HepG2 (cell line): ENCODE measurements around the gene FRMD6. TPM values are rescaled to one million over a fixed set of nuclear protein-coding genes. Genes with fewer than 3 reads are reported as not detected.

Experiments used
- ATAC-seq: fragments of 200-7000 bp; cut with Tn5 transposase; 3 replicates; pipeline ENCODE4 v1.9.1; 2020; ENCODE audit warnings: mild to moderate bottlenecking, moderate library complexity
- BruUV-seq: library from RNA; stranded (reverse); fragments of 400-500 nt; replicated peaks from 2 replicates; lab custom pipeline; 2021; lab: Mats Ljungman, UMichigan
- CTCF ChIA-PET: fragments of 300-600 bp; formaldehyde crosslinking; extraction: SDS; loops from one replicate; lab custom pipeline; 2021; ENCODE audit warnings: low total read pairs, inconsistent platforms, low intra/inter-chr PET ratio; lab: Yijun Ruan, JAX
- POLR2A ChIA-PET: fragments of 350-600 bp; sonication (Branson Sonifier 250); formaldehyde crosslinking; loops from one replicate; lab custom pipeline; 2020; ENCODE audit warnings: antibody characterized with exemption, inconsistent platforms; lab: Yijun Ruan, JAX
- DNase-seq: peaks from one replicate; pipeline ENCODE4 v3.0.0-alpha.2; 2015; ENCODE audit warnings: low spot score
- FAIRE-seq: peaks from 3 replicates; lab custom pipeline; 2011; peaks lifted over from hg19 to GRCh38; lab: Jason Lieb, UNC
- H2AFZ ChIP-seq: one replicate; pipeline ENCODE4 v1.6.1; 2011; ENCODE audit warnings: low read length, inconsistent platforms
- H3K27ac ChIP-seq: fragments of 300-600 bp; 3 replicates; pipeline ENCODE4 v1.8.0; 2011; ENCODE audit warnings: mixed run types, mild to moderate bottlenecking, mixed read lengths, low read length, inconsistent platforms; ENCODE audit not compliant: insufficient read depth; ENCODE audit errors: extremely low read length
- H3K27me3 ChIP-seq, 2 experiments: fragments of 200-600 bp in 1 of 2; 2 replicates in 1 of 2; 3 replicates in 1 of 2; pipeline versions ENCODE4 v1.6.0 to v1.8.0; 2011; ENCODE audit warnings: low read length in 2 of 2, mild to moderate bottlenecking in 2 of 2, moderate library complexity in 2 of 2, inconsistent platforms in 1 of 2; ENCODE audit not compliant: insufficient read depth in 2 of 2, control insufficient read depth in 1 of 2
- H3K36me3 ChIP-seq, 2 experiments: fragments of 200-600 bp in 1 of 2; replicated peaks in 1 of 2; 2 replicates in 1 of 2; 3 replicates in 1 of 2; pipeline versions ENCODE4 v1.5.1 to v1.8.0; 2011; ENCODE audit warnings: low read length in 2 of 2, inconsistent platforms in 1 of 2; ENCODE audit not compliant: insufficient read depth in 2 of 2, control insufficient read depth in 1 of 2
- H3K4me1 ChIP-seq: 2 replicates; pipeline ENCODE4 v1.5.1; 2012; ENCODE audit warnings: low read length, inconsistent platforms; ENCODE audit not compliant: insufficient read depth
- H3K4me2 ChIP-seq: 2 replicates; pipeline ENCODE4 v1.6.0; 2011; ENCODE audit warnings: low read depth, low read length, inconsistent platforms
- H3K4me3 ChIP-seq, 3 experiments: fragments of 200-600 bp in 1 of 3; sonication (generic), shearing (Covaris generic) in 1 of 3; replicated peaks in 1 of 3; 2 replicates each; pipeline ENCODE4 v1.5.1; 2011 to 2016; ENCODE audit warnings: low read length in 3 of 3, inconsistent platforms in 2 of 3, low read depth in 2 of 3, mild to moderate bottlenecking in 2 of 3, control low read depth in 1 of 3, mixed read lengths in 1 of 3; ENCODE audit not compliant: insufficient read depth in 1 of 3
- H3K79me2 ChIP-seq: one replicate; pipeline ENCODE4 v1.6.1; 2011; ENCODE audit warnings: low read length, inconsistent platforms; ENCODE audit not compliant: insufficient read depth
- H3K9ac ChIP-seq: 2 replicates; pipeline ENCODE4 v1.6.0; 2011; ENCODE audit warnings: mild to moderate bottlenecking, low read depth, low read length, inconsistent platforms; ENCODE audit not compliant: insufficient read depth
- H3K9me3 ChIP-seq: 2 replicates; pipeline ENCODE4 v1.5.1; 2012; ENCODE audit warnings: mild to moderate bottlenecking, low read length
- H4K20me1 ChIP-seq: 2 replicates; pipeline ENCODE4 v1.6.0; 2011; ENCODE audit warnings: inconsistent platforms, mild to moderate bottlenecking, low read length, moderate library complexity; ENCODE audit not compliant: insufficient read depth
- ARNTL ChIP-seq: sonication (generic); formaldehyde crosslinking; IDR thresholded peaks from 2 replicates; pipeline ENCODE4 v1.4.0; 2020; ENCODE audit warnings: mild to moderate bottlenecking, missing genetic modification reagents
- BCL3 ChIP-seq: sonication (generic); formaldehyde crosslinking; IDR thresholded peaks from 2 replicates; pipeline ENCODE4 v1.5.1; 2020; ENCODE audit warnings: mild to moderate bottlenecking, missing genetic modification reagents, moderate library complexity
- FOXK2 ChIP-seq: fragments of 450-650 bp; IDR thresholded peaks from 2 replicates; pipeline ENCODE4 v1.6.1; 2016
- FOXP1 ChIP-seq, 2 experiments: fragments of 450-650 bp in 1 of 2; IDR thresholded peaks; 2 replicates each; pipeline ENCODE4 v1.6.1; 2017 to 2018; ENCODE audit warnings: antibody characterized with exemption in 1 of 2
- MZF1 ChIP-seq: sonication (generic); formaldehyde crosslinking; IDR thresholded peaks from 2 replicates; pipeline ENCODE4 v1.8.1; 2023; ENCODE audit warnings: mild to moderate bottlenecking, missing genetic modification reagents, borderline replicate concordance
- PBX2 ChIP-seq: IDR thresholded peaks from 2 replicates; pipeline ENCODE4 v1.6.1; 2016; ENCODE audit warnings: control low read depth
- REPIN1 ChIP-seq: sonication (generic); formaldehyde crosslinking; IDR thresholded peaks from 2 replicates; pipeline ENCODE4 v1.8.0; 2022; ENCODE audit warnings: missing genetic modification reagents, low read depth, mild to moderate bottlenecking, borderline replicate concordance
- RFX1 ChIP-seq: fragments of 450-650 bp; IDR thresholded peaks from 2 replicates; pipeline ENCODE4 v1.6.1; 2017
- RXRA ChIP-seq: sonication (generic); formaldehyde crosslinking; IDR thresholded peaks from 2 replicates; pipeline ENCODE4 v1.5.1; 2020; ENCODE audit warnings: missing genetic modification reagents
- SALL2 ChIP-seq: sonication (generic); formaldehyde crosslinking; IDR thresholded peaks from 2 replicates; pipeline ENCODE4 v1.8.1; 2023; ENCODE audit warnings: mild to moderate bottlenecking, missing genetic modification reagents, inconsistent platforms
- TRIM24 ChIP-seq: sonication (generic); formaldehyde crosslinking; IDR thresholded peaks from 2 replicates; pipeline ENCODE4 v1.8.0; 2022; ENCODE audit warnings: mild to moderate bottlenecking, missing genetic modification reagents
- ZNF570 ChIP-seq: sonication (generic); formaldehyde crosslinking; IDR thresholded peaks from 2 replicates; pipeline ENCODE4 v1.4.0; 2020; ENCODE audit warnings: mild to moderate bottlenecking, missing genetic modification reagents, borderline replicate concordance
- ZNF891 ChIP-seq: sonication (generic); formaldehyde crosslinking; IDR thresholded peaks from 2 replicates; pipeline ENCODE4 v1.5.0; 2020; ENCODE audit warnings: mild to moderate bottlenecking, missing genetic modification reagents
- WGBS: methylation state at CpG from one replicate; pipeline ENCODE4 v1.1.6; 2017; ENCODE audit warnings: low lambda C conversion rate; 5-methylcytosine and 5-hydroxymethylcytosine counted together
- in situ Hi-C: cut with HindIII; loops from 2 replicates; pipeline ENCODE4 v1.10.0; 2017; ENCODE audit warnings: low pct_unique_long_range_greater_than_20kb; ENCODE audit not compliant: extremely low pct_ligation_motif_present
- intact Hi-C: fragments of 100-400 bp; cut with micrococcal nuclease; formaldehyde crosslinking; loops from one replicate; pipeline ENCODE4 v1.10.0; 2022; ENCODE audit not compliant: unreplicated experiment
- polyA plus RNA-seq, 8 experiments: library from polyadenylated mRNA; depleted of rRNA in 3 of 8; stranded (reverse) in 7 of 8; unstranded in 1 of 8; fragments of >200 nt; fragmentation: Illumina TruSeq in 4 of 8; extraction: Trizol in 4 of 8; gene quantifications; 2 replicates each; pipeline versions ENCODE4 v1.2.1 to v1.2.3, GENCODE V29; 2011 to 2016; ENCODE audit warnings: low read depth in 4 of 8, missing spikeins in 1 of 8, mixed read lengths in 1 of 8; ENCODE audit not compliant: insufficient read depth in 1 of 8
- total RNA-seq, 5 experiments: library from RNA; depleted of rRNA; stranded (reverse); fragments of >200 nt; fragmentation: Illumina TruSeq; extraction: Trizol; gene quantifications; 2 replicates each; pipeline ENCODE4 v1.2.3, GENCODE V29; 2016; ENCODE audit warnings: low read depth in 1 of 5
- TF ChIP-seq, protein P1 (sequence below): sonication (generic); formaldehyde crosslinking; IDR thresholded peaks from 2 replicates; pipeline ENCODE4 v1.8.0; 2022; ENCODE audit warnings: missing genetic modification reagents, low read depth, mild to moderate bottlenecking, borderline replicate concordance
- TF ChIP-seq, protein P2 (sequence below): sonication (generic); formaldehyde crosslinking; IDR thresholded peaks from 2 replicates; pipeline ENCODE4 v1.5.1; 2020; ENCODE audit warnings: missing genetic modification reagents, mild to moderate bottlenecking, borderline replicate concordance
- TF ChIP-seq, protein P3 (sequence below): sonication (generic); formaldehyde crosslinking; IDR thresholded peaks from 2 replicates; pipeline ENCODE4 v1.8.1; 2023; ENCODE audit warnings: mild to moderate bottlenecking, moderate library complexity, missing genetic modification reagents

FRMD6 gene
- total and polyA plus RNA-seq, 2 of the 13 experiments (the other 11 are each of a cell fraction or from before 2014, with no cell fraction given), result 2.4 to 5.4 TPM

DNA sequence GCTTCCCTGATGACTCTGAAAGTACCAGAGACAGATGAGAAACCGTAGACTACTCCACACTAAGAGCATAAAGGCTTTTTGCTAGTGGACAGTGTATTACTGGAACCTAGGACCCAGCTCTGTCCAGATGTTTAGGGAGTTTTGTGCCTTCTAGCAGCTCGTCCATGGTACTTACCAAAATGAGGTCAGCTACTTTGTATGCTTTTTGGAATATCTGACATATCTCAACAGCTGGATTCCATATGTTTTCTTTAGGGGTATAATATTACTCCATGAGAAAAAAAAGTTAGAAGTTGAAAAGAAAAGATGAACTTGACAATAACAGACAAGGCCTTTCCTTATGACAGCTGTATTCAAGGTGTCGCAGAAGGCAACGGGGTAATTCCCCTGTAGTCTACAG is 32.1 kb upstream of the FRMD6 start:
- POLR2A ChIA-PET, result no interaction called here
- no peaks in the 10 kb centered on the region for H3K79me2 ChIP-seq
- in situ Hi-C loops, result no loop called here

More for the DNA sequence above, 32.1 kb upstream of the FRMD6 start:
- no peak for ATAC-seq
- WGBS, result 61% methylated on average over 3 of the region's 4 CpGs
- H3K36me3 ChIP-seq, result no peaks in the 10 kb centered on the region
- H3K27me3 ChIP-seq, result no peaks in the 10 kb centered on the region
- CTCF ChIA-PET, result no interaction called here
- H3K4me3 ChIP-seq, result no peak overlapping the region
- H4K20me1 ChIP-seq, result no peaks in the 10 kb centered on the region
- H3K27ac ChIP-seq, result no peak overlapping the region
- no peaks in the 10 kb centered on the region for H3K9me3 ChIP-seq
- intact Hi-C loops, result no loop called here
- H3K4me2 ChIP-seq, result no peak overlapping the region
- TF ChIP-seq REPIN1 (CRISPR knock-in tag) (no peak), FOXP1 (IDR thresholded peaks at IDR 0.05) (no peak), FOXP1 (CRISPR knock-in tag; IDR thresholded peaks at IDR 0.05) (no peak), ARNTL (CRISPR knock-in tag) (no peak), ZNF570 (CRISPR knock-in tag) (no peak), BCL3 (CRISPR knock-in tag) (no peak), RXRA (CRISPR knock-in tag) (no peak), SALL2 (CRISPR knock-in tag) (no peak), MZF1 (no peak), PBX2 (CRISPR knock-in tag) (no peak), TRIM24 (CRISPR knock-in tag) (no peak), RFX1 (no peak), FOXK2 (no peak), ZNF891 (CRISPR knock-in tag) (no peak)
- TF ChIP-seq, protein P1, sequence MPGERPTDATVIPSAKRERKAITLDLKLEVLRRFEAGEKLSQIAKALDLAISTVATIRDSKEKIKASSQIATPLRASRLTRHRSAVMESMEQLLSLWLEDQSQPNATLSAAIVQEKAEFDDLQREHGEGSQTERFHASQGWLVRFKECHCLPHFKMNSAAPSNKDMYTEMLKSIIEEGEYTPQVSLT, result no peak
- TF ChIP-seq, protein P2, sequence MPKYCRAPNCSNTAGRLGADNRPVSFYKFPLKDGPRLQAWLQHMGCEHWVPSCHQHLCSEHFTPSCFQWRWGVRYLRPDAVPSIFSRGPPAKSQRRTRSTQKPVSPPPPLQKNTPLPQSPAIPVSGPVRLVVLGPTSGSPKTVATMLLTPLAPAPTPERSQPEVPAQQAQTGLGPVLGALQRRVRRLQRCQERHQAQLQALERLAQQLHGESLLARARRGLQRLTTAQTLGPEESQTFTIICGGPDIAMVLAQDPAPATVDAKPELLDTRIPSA (CRISPR knock-in tag), result no peak
- TF ChIP-seq, protein P3, sequence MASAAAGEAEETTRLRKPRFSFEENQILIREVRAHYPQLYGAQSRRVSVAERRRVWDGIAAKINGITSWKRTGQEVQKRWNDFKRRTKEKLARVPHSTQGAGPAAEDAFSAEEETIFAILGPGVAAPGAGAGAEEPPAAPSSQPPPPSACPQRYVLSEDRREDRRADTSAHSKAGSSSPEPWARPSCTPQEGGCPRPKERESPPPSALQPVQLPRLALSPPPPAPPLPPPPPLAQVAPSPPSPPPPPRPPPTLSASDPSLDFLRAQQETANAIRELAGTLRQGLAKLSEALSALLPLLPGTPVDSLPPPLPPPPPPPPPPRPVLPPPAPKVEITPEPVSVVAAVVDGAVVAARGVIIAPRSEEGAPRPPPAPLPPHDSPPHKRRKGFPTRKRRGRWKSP (CRISPR knock-in tag), result no peak
- TF ChIP-seq, all 625 proteins: peak for 0
- no peak overlapping the region for H2AFZ ChIP-seq
- DNase-seq (no peak), FAIRE-seq (no peak)
- no TSS peak for BruUV-seq
- H3K9ac ChIP-seq, result no peak overlapping the region
- peaks cover 21% of the 10 kb centered on the region for H3K4me1 ChIP-seq
